Large intestine (tissue), 3 donors: ENCODE results near the gene CDRT15. TPM values are rescaled to one million over a fixed set of nuclear protein-coding genes. Genes with fewer than 3 reads are reported as not detected.

Source experiments
- DNase-seq, 2 donors: peaks; one replicate each; pipeline versions ENCODE4 v3.0.0 to v3.0.0-alpha.2; 2013
- H3K27ac ChIP-seq: one replicate; pipeline ENCODE4 v1.5.1; 2013; ENCODE audit warnings: low read length
- H3K27me3 ChIP-seq: 2 replicates; pipeline ENCODE4 v1.6.1; 2013; ENCODE audit warnings: low read length; ENCODE audit not compliant: control insufficient read depth, insufficient read depth
- H3K36me3 ChIP-seq: 2 replicates; pipeline ENCODE4 v1.6.1; 2013; ENCODE audit warnings: low read length; ENCODE audit not compliant: control insufficient read depth, insufficient read depth
- H3K4me1 ChIP-seq: one replicate; pipeline ENCODE4 v1.6.1; 2013; ENCODE audit warnings: low read length; ENCODE audit not compliant: control insufficient read depth, insufficient read depth
- H3K4me3 ChIP-seq: one replicate; pipeline ENCODE4 v1.5.1; 2013; ENCODE audit warnings: low read length
- H3K9me3 ChIP-seq: one replicate; pipeline ENCODE4 v1.6.1; 2013; ENCODE audit warnings: mild to moderate bottlenecking, low read depth, low read length, moderate library complexity; ENCODE audit not compliant: control insufficient read depth
- WGBS: methylation state at CpG from one replicate; pipeline ENCODE4 v1.1.5; 2013; ENCODE audit warnings: low lambda C conversion rate; ENCODE audit not compliant: insufficient coverage; 5-methylcytosine and 5-hydroxymethylcytosine counted together
- polyA plus RNA-seq: library from polyadenylated mRNA; unstranded; fragments of 120-200 nt; gene quantifications from one replicate; pipeline ENCODE4 v1.2.1, GENCODE V29; 2013

Gene CDRT15
- polyA plus RNA-seq, 1 donor = 0.34 TPM

DNA sequence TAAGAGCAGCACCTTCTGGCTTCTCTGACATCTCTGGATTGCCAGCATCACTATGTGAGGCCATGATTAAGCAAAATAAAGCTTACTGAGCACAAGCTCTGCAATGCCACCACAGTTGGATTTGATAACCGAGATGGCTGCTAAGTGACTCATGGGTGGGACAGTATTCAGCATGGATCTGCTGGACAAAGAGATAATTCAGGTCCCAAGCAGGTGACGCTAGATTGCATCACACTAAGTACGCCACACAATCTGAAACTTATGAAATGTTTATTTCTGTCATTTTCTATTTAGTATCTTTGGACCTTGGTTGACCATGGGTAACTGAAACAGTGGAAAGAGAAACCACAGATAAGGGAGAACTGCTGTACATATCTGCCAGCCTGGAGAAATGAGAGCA lies 27.4 kb downstream of the CDRT15 start:
- H3K4me1 ChIP-seq = peaks cover 17% of the 10 kb centered on the region
- WGBS = no CpG with 5 or more reads among the region's 3 CpGs

DNA sequence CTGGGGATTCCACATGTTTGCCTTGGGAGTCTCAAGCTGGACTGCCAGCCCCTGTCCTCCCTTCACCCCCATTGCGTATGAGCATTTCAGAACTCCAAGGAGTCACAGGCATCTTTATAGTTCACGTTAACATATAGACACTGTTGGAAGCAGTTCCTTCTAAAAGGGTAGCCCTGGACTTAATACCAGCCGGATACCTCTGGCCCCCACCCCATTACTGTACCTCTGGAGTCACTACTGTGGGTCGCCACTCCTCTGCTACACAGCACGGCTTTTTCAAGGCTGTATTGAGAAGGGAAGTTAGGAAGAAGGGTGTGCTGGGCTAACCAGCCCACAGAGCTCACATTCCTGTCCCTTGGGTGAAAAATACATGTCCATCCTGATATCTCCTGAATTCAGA lies 28.9 kb downstream of the CDRT15 start:
- H3K36me3 ChIP-seq = peaks cover 20% of the 10 kb centered on the region
- no CpG with 5 or more reads among the region's 5 CpGs for WGBS
- H3K27ac ChIP-seq = no peak overlapping the region
- H3K27me3 ChIP-seq = no peaks in the 10 kb centered on the region
- H3K4me1 ChIP-seq = peaks cover 17% of the 10 kb centered on the region
- no peak for DNase-seq
- H3K9me3 ChIP-seq = peaks cover 7% of the 10 kb centered on the region
- no peak overlapping the region for H3K4me3 ChIP-seq

More for the DNA sequence above, 27.4 kb downstream of the CDRT15 start:
- peaks cover 20% of the 10 kb centered on the region for H3K36me3 ChIP-seq
- H3K27ac ChIP-seq = peak overlapping the region; percentile 80
- H3K4me3 ChIP-seq = no peak overlapping the region
- peak; percentile 88 to 95 for DNase-seq
- H3K27me3 ChIP-seq = no peaks in the 10 kb centered on the region
- H3K9me3 ChIP-seq = peaks cover 7% of the 10 kb centered on the region

DNA sequence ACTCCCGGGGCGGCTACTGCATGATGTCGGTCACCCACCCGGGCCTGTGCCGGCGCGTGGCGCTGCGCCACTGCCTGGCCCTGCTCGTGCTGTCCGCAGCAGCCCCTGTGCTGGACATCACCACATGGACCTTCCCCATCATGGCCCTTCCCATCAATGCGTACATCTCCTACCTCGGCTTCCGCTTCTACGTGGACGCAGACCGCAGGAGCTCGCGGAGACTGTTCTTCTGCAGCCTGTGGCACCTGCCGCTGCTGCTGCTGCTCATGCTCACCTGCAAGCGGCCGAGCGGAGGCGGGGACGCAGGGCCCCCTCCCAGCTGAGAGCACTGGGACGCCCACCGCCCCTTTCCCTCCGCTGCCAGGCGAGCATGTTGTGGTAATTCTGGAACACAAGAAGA lies 29.8 kb downstream of the CDRT15 start:
- H3K27ac ChIP-seq = no peak overlapping the region
- no peak for DNase-seq
- peaks cover 3% of the 10 kb centered on the region for H3K9me3 ChIP-seq
- no peak overlapping the region for H3K4me3 ChIP-seq
- WGBS = no CpG with 5 or more reads among the region's 29 CpGs
- H3K36me3 ChIP-seq = peaks cover 20% of the 10 kb centered on the region
- H3K4me1 ChIP-seq = peaks cover 17% of the 10 kb centered on the region
- no peaks in the 10 kb centered on the region for H3K27me3 ChIP-seq

DNA sequence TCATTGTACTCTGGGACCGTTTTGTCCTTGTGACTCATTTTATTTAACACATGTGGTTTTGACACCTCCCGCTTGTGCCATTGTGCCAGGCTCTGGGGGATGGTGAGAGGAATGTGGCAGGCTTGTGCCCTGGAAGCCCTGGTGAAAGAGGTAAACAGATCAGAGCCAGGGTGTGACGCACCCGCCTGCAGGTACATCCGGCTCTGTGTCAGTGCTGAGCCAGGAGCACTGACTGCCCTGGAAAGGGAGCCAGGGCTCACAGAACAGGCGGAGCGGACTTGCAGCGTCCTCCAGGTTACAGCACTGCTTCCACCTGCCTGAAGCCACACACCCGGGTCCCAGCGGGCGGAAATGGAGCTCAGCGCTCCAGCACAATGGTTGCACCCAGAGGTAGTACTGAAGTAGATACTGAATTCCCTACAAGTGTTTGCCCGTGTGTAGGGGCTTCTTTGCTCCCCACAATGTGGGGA lies 30.6 kb downstream of the CDRT15 start:
- DNase-seq = no peak
- no peak overlapping the region for H3K27ac ChIP-seq
- no peaks in the 10 kb centered on the region for H3K27me3 ChIP-seq
- WGBS = 100% methylated on average over 1 of the region's 13 CpGs
- no peaks in the 10 kb centered on the region for H3K9me3 ChIP-seq
- H3K36me3 ChIP-seq = peaks cover 20% of the 10 kb centered on the region
- peaks cover 19% of the 10 kb centered on the region for H3K4me1 ChIP-seq
- no peak overlapping the region for H3K4me3 ChIP-seq

DNA sequence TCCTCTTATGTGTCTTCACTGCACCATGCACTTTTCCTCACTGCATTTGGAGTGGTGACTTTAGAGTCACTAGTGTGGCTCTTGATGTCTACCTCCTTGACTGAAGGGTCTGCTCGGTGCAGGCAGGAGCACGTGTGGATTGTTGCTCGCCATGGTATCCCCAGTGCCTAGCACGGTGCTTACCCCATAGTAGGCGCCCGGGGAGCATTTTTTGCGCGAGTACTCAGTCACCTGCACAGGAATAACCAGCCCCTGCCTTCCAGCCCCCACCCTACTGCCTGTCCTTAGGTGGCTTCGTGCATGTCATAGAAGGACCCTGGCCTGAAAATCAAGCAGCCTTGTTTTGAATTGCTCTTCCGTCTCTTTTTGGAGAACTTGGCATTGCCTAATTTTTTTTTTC lies 31.3 kb downstream of the CDRT15 start:
- no peak for DNase-seq
- Histone ChIP-seq H3K27ac (no peak overlapping the region), H3K9me3 (no peaks in the 10 kb centered on the region), H3K36me3 (peaks cover 20% of the 10 kb centered on the region), H3K27me3 (no peaks in the 10 kb centered on the region), H3K4me3 (no peak overlapping the region), H3K4me1 (peaks cover 22% of the 10 kb centered on the region)
- 100% methylated on average over 2 of the region's 10 CpGs for WGBS

DNA sequence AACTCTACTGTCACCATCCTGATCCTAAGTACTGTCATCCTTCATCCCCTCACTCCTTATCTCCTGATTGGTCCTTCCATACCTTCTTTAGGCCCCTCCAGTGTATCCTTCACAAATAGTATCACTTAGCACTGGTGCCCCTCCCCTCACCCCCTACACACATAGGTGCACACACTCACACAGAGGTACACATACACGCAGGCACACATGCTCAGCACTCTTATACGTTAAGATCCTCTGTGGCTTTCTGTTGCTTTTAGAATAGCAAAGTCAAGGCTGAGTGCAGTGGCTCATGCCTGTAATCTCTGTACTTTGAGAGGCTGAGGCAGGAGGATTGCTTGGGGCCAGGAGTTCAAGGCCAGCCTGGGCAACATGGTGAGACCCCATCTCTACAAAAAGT lies 32.1 kb downstream of the CDRT15 start:
- Histone ChIP-seq H3K27ac (no peak overlapping the region), H3K36me3 (peaks cover 20% of the 10 kb centered on the region), H3K4me3 (no peak overlapping the region), H3K27me3 (no peaks in the 10 kb centered on the region), H3K4me1 (peaks cover 15% of the 10 kb centered on the region), H3K9me3 (no peaks in the 10 kb centered on the region)
- DNase-seq = no peak
- WGBS = no CpG with 5 or more reads among the region's 2 CpGs

DNA sequence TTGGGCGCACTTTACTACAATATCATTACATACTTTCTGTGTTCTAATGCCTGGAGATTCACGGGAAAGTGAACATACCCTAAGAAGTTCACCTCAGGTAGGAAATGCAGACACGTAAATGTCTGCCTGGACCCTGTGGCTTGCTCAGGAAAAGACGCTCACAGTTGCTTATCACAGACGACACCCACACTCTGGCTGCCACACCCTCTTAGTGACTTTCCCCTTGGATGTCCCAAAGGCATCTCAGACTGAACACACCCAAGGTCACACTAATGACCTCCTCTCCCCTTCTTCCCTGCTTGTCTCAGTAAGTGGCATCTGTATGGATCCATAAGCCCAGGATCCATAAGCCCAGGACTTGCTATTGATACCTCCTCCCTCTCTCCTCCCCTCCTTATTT lies 32.6 kb downstream of the CDRT15 start:
- Histone ChIP-seq H3K27ac (no peak overlapping the region), H3K4me3 (no peak overlapping the region), H3K9me3 (no peaks in the 10 kb centered on the region), H3K27me3 (no peaks in the 10 kb centered on the region), H3K4me1 (peaks cover 13% of the 10 kb centered on the region), H3K36me3 (peaks cover 20% of the 10 kb centered on the region)
- no CpG with 5 or more reads among the region's 5 CpGs for WGBS
- peak in 1 of 2 donors; percentile 14 for DNase-seq

DNA sequence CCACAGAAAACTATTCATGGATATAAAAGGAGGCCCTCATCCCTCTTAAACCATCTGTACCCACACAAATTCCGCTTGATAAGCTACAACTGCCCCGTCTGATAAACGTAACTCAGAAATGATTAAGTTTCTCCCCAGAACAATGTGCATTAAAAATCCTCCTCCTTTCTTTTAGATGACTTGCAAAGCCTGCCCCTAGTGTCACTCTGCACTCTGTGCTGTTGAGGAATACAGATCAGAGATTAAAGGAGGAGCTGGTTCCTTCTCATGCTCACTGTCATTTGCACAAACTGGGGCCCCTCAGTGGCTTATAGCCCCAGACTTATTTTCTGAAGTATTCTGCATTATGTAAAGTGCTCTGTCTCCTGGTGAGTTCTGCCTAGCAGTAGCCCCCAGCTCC lies 33.3 kb downstream of the CDRT15 start:
- no peaks in the 10 kb centered on the region for H3K9me3 ChIP-seq
- H3K27me3 ChIP-seq = no peaks in the 10 kb centered on the region
- H3K4me1 ChIP-seq = peaks cover 10% of the 10 kb centered on the region
- no CpG with 5 or more reads among the region's 3 CpGs for WGBS
- peaks cover 22% of the 10 kb centered on the region for H3K36me3 ChIP-seq
- DNase-seq = peak in 1 of 2 donors; percentile 33
- H3K4me3 ChIP-seq = no peak overlapping the region
- H3K27ac ChIP-seq = no peak overlapping the region

DNA sequence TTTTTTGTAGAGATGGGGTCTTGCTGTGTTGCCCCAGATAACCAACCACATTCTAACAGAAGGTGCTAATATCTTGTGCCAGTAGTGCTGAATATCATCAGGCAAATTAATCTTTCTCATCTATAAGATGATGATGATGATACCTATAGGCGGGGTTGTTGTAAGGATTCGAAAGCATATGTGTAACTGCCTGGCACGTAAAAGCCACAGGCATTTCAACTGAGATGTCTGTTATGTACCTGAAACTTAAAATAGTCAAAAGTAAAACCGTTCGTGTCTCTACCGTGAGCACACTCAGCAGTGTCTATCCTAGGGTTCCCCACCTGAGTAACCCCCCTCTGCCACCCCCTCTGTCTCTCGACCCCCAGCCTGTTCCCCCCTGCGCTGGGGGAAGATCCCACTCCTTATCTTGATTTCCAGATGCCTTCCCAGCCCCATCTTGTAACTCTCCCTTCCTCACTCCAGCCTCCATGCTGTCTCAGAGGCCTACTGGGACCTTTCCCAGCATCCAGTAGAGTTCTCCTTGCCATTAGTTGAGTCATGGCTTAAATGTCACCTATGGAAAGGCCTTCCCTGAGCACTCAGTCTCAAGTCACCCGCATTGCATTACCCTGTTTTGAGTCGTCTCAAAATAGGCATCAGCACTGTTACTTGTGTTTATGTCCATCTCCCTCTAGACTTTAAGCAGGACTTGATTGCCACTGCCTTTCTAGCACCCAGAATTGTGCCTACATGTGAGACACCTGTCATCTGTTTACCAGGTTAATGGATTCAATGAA lies 34.1 kb downstream of the CDRT15 start:
- no CpG with 5 or more reads among the region's 10 CpGs for WGBS
- peaks cover 24% of the 10 kb centered on the region for H3K36me3 ChIP-seq
- DNase-seq = no peak
- H3K27ac ChIP-seq = no peak overlapping the region
- H3K4me3 ChIP-seq = no peak overlapping the region
- H3K9me3 ChIP-seq = no peaks in the 10 kb centered on the region
- H3K27me3 ChIP-seq = no peaks in the 10 kb centered on the region
- H3K4me1 ChIP-seq = peaks cover 10% of the 10 kb centered on the region

DNA sequence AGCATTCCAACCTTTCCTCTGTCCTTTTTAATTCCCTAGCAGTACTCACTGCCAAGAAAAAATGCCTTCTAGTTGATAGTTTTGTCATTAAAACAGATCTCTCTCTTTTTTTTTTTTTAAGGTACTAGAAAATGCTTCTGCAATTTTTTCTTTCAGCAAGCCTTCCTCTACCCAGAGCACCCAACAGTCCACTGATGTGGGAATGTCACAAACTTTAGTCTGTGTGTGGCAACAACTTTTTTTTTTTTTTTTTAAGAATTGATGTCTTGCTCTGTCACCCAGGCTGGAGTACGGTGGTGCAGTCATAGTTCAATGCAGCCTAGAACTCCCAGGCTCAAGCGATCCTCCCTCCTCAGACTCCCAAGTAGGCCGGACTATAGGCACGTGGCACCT lies 34.7 kb downstream of the CDRT15 start:
- Histone ChIP-seq H3K4me1 (peaks cover 10% of the 10 kb centered on the region), H3K36me3 (peaks cover 20% of the 10 kb centered on the region), H3K4me3 (no peak overlapping the region), H3K27ac (no peak overlapping the region), H3K9me3 (no peaks in the 10 kb centered on the region), H3K27me3 (no peaks in the 10 kb centered on the region)
- no peak for DNase-seq
- no CpG with 5 or more reads among the region's 4 CpGs for WGBS
